ENCODE measurements around the gene PTGR3. TPM values are rescaled to one million over a fixed set of nuclear protein-coding genes. Genes with fewer than 3 reads are reported as not detected.

PTGR3 gene
- total and polyA plus RNA-seq, 12 donors, result 8.8 to 40.2 (median 19.3) TPM

GRCh38 chr18:75248426-75249174, 39.7 kb upstream of the PTGR3 start:
- TF ChIP-seq POLR2A (IDR thresholded peaks at IDR 0.05), result no peak
- TF ChIP-seq CTCF (IDR thresholded peaks at IDR 0.05), result no peak
- DNase-seq, result no peak
- Histone ChIP-seq H3K4me1 (replicated peaks in 1 of 2) (peaks cover 19 to 69% of the 10 kb centered on the region in 2 donors), H3K4me3 (peak overlapping the region in 2 of 4 donors; percentile 32 to 55), H3K9me3 (replicated peaks in 1 of 3) (no peaks in the 10 kb centered on the region), H3K36me3 (replicated peaks in 1 of 2) (no peaks in the 10 kb centered on the region), H3K27ac (peak overlapping the region; percentile 32 to 91 (median 76)), H3K27me3 (no peaks in the 10 kb centered on the region)
- intact Hi-C loops (cut with DNase I), result loop anchor here in 1 of 2 donors (5.0 kb wide), 1 partner anchor 36 kb away; the partner anchor contains the start of gene TSHZ1
- 82 to 88% (median 85%) methylated on average over 18 to 20 of the region's 20 CpGs for WGBS, 4 donors

- peaks cover 19 to 61% of the 10 kb centered on the region in 2 donors for H3K4me1 ChIP-seq (replicated peaks in 1 of 2)
- intact Hi-C loops (cut with DNase I), result loop anchor here in 1 of 2 donors (5.0 kb wide), 1 partner anchor 36 kb away; the partner anchor contains the start of gene TSHZ1
- no peak for TF ChIP-seq CTCF (IDR thresholded peaks at IDR 0.05)
- peak in 1 of 2 donors; percentile 36 for TF ChIP-seq POLR2A (IDR thresholded peaks at IDR 0.05)
- H3K27ac ChIP-seq, result peak overlapping the region; percentile 32 to 91 (median 76)
- no peaks in the 10 kb centered on the region for H3K27me3 ChIP-seq
- no peaks in the 10 kb centered on the region for H3K9me3 ChIP-seq (replicated peaks in 1 of 3)
- H3K4me3 ChIP-seq, result peak overlapping the region in 2 of 4 donors; percentile 32 to 55
- no peak for DNase-seq
- no peaks in the 10 kb centered on the region for H3K36me3 ChIP-seq (replicated peaks in 1 of 2)
- 20 to 24% (median 22%) methylated on average over 8 of the region's 8 CpGs for WGBS, 4 donors
Observed at GRCh38 chr18:75247611-75248421, 38.9 kb upstream of the PTGR3 start.

- TF ChIP-seq POLR2A (IDR thresholded peaks at IDR 0.05) (no peak), CTCF (IDR thresholded peaks at IDR 0.05) (no peak)
- Histone ChIP-seq H3K36me3 (replicated peaks in 1 of 2) (no peaks in the 10 kb centered on the region), H3K4me3 (peak overlapping the region in 2 of 4 donors; percentile 32 to 55), H3K9me3 (replicated peaks in 1 of 3) (no peaks in the 10 kb centered on the region), H3K27me3 (no peaks in the 10 kb centered on the region), H3K4me1 (replicated peaks in 1 of 2) (peaks cover 15 to 53% of the 10 kb centered on the region in 2 donors), H3K27ac (peak overlapping the region; percentile 2 to 91 (median 76))
- intact Hi-C loops (cut with DNase I), result loop anchor here in 1 of 2 donors (5.0 kb wide), 1 partner anchor 35 kb away; the partner anchor contains the start of gene TSHZ1
- DNase-seq, result no peak
- 51 to 61% (median 57%) methylated on average over 10 of the region's 10 CpGs for whole genome bisulfite sequencing, 4 donors
Observed at GRCh38 chr18:75246721-75247610, 38.0 kb upstream of the PTGR3 start.
